NCI-H2107 (cell line): ENCODE measurements around the gene CD44.

Experiments
- DNase-seq: peaks from one replicate; lab custom pipeline; 2025; lab: John Stamatoyannopoulos, UW

The CD44 gene

DNA sequence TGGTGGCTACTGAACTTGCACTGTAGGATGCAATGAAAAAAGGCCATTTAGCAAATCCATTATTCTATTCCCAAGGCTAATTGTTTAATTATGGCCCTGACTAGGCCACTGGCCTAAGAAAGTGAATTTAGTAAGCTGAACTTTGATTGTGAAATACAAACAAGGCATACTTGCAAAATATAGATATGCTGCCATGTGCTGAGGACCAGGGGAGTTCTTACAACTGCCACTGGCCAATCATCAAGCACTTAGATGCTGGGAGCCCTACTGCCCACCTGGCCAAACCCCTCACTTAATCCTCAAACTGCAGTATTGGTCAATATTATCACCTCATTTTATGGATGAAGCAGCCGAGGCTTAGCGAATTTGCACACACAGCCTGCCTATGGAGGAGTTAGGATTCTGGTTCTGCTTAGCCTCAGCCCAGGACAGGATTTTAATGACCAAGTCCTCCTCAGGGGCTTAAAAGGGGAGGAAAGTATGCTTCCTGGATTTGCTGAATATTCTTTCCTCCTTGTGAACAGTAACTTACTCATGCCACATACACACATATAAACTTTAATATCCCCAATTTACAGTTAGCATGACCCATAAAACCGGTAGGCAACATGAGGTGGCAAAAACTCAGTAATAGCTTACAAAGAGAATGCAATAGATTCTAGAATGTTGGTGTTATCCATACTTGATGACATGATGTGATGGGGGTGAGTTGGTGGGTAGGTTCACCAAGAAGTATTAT lies 39.3 kb downstream of the CD44 start:
- DNase-seq = no peak

DNA sequence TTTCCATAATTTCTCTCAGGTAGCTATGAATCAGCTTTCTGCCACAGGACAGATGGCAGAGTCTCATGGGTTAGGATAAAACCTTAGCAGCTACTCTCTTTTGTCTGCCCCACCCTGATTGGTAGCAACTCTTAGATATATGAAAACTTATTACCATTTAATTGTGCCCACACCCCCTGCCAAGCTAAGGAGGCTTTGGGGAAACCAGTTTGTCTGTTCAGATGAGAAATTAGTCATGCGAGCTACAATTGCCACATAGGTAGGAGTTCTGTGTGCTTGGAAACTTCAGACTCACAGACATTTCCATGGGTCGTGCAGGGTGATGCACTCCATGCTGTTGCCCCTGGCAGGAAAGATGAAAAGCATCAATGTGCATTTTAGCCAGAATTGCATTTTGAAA lies 39.9 kb downstream of the CD44 start:
- DNase-seq = no peak

DNA sequence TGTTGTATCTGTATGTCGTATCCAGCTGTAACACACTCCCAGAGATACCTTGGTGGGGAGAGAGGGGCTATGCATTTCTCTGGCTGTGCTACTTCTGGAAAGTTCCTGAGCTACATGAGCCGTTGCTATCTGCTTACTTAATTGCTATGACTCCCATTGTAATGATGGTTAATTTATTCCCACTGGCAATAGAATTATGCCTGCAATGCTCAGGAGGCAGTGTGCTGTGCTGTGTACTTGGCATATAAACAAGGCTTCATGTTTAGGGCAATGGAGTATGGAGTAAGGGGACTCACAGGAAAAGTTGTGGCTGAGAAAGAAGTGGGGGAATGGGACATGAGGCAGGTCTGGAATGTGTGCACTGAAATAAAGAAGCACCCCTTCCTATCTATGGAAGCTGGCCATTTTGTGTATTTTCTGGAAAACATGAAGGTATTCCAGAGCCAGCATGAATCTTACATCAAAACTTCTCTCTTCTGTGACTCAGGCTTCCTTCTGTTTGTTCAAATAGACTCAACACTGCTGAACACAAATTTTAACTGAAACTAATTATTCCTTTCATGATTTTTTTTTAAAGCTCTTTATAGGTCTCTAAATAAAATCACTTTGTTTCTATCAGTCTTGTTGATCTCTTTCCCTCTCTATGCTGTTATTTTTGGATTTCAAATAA lies 40.6 kb downstream of the CD44 start:
- no peak for DNase-seq

DNA sequence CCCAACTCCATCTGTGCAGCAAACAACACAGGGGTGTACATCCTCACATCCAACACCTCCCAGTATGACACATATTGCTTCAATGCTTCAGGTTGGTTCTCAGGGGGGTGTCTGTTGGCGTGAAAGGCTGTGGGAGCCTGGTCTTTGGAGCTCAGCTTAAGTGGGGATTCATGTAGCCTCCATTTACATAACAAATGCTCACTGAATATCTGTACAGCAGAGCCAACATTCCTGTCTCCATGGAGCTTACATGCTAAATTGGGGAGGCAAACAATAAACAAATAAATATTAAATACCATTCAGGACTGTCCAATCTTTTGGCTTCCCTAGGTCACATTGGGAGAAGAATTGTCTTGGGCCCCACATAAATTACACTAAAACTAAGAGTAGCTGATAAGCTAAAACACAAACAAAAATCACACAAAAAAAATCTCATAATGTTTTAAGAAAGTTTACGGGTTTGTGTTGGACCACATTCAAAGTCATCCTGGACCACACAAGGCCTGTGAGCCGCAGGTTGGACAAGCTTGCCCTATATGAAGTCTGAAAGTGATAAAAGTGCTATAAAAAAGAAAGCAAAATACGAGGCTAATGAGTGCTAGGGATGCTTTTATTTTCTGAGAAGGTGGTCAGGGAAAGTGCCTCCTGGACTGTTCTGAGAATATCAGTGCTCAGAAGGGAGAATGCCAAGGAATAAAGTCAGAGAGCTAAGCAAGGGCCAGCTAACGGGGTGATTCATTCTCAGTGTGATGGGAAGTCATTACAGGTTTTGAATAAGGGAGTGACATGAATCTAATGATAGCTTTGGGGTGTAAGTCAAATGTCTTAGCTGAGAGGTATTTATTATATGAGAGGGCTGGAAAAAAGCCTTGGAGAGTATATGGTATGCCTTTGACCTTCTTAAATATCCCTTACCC lies 41.6 kb downstream of the CD44 start:
- no peak for DNase-seq

DNA sequence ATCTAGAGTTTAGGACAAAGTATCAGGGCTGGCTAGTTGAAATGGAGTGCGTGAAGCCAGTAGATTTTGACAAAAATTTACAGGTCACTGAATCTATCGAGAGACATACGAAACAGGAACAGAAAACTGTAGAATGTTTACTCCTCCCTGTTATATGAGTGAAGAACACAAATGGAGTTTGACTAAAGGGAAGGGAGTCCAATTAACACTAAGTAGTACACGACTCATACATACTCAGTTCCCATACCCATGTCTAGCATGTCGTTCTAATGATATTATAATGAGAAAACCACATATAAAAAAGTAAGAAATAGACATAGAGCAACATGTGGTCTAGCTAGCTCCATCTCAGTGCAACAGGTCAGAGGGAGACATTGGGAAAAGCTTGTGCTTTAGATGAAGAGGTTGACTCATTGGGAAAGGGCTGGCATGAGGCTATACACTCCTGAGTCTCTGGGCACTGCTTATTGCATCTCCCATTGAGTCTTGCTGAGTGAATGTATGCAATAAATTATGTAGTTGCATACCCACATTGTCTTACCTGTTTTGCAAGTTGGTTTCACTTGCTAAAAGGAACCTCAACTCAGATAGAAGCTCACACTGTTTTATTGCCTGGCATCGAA lies 43.5 kb downstream of the CD44 start:
- DNase-seq = no peak

DNA sequence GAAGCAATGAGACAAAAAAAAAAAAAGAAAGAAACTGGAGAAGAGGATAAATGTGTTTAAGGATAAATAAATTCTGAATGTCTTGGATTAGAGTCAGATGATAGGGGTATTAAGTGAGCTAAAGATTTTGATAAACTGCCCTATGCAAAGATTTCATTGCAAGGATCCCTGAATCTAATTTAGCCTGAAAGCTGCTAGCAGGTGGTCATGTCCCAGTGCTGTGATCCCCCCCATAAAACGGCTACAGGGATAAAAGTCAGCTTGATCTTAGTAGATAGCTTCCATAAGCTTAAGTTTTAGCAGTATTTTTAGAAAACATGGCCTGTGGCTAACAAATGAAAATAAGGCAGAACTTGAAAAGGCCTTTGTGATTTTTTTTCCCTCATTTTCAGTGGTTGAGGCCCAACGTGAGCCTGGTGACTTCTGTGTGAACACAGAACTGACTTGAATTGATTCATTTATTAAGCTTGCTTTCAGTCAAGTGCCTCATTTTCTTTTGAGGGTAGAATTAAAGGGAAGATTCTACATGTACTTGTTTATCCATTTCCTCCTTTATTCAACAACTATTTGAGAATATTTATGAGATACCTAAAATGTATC lies 44.5 kb downstream of the CD44 start:
- no peak for DNase-seq

DNA sequence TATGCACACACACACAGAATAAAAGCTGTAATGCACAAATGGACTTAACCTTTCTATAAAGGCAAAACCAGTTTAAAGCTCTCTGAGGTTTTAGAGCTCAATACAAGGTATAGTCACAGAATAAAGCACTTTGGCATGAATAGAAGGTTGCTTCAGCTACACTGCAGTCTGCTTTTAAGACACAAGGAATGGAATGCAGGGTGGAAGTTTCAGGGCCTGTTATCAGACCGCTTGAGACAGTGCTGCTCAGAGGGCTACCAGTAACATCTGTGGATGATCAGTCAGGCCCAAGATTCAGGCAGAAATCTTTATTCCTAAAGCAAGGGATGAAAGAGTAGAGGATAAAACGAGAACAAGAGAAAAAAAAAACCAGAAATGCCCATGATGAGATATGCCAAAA lies 46.7 kb downstream of the CD44 start:
- no peak for DNase-seq

DNA sequence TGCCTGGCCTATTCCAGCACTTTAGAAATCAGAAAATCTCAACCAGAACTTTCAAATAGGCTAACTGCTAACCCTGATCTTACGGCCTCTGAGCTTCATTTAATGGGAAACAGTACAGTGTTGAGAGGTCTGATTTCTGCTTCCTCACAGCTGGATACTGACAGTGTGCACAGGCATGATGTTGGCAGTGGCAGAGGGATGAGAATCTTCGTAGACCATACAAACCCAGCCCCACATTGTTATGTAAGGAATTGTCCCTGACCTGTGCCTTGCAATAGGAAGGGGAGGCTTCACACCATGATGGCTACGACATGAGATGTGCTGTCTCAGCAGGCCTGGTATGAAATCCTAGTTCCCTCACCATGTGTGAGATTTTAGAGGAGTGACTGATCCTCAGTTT lies 49.0 kb downstream of the CD44 start:
- DNase-seq = no peak

DNA sequence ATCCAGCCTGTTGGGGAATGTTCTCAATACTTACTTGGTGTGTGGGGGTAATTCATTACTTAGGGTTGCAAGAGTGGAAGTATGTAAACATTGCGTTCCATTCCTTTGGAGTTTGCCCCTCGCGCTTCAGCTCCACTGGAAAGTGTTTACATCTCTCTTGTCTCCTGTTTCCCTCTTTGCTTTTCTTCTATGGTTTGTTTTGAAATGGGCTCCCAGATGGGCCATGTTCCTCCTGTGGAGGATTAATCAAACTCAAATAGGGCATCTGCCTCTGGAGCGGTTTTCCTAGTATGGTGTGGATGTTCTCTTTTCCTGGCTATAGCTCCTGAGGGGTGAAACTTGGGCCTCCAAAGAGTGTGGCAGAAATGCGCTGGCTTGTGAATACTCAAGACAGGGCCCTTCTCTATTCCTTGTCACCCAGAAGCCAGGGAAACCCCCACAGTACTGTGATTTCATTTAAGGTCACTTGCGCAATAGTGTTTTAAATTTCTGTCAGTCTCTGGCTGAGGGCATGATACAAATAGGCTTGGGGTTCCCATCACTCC lies 51.9 kb downstream of the CD44 start:
- no peak for DNase-seq

DNA sequence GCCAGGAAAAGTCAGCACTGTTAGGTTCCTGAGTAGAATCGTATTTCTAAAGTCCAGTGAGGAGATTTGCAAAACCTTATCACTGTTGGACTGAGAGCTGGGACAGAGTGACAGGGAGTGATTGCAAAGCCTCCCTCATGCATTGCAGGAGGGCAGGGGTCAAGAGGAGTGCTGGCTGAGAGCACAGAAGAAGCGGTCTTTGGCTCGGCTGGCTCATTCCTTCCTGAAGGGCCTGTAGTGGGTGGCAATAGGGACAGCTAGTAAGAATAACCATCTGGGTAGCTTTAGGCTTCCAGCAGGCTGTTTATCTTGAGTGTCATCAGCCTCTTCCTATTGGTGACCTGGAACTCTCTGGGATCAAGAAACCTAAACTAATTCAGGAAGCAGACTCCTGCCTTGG lies 53.4 kb downstream of the CD44 start:
- DNase-seq = no peak

DNA sequence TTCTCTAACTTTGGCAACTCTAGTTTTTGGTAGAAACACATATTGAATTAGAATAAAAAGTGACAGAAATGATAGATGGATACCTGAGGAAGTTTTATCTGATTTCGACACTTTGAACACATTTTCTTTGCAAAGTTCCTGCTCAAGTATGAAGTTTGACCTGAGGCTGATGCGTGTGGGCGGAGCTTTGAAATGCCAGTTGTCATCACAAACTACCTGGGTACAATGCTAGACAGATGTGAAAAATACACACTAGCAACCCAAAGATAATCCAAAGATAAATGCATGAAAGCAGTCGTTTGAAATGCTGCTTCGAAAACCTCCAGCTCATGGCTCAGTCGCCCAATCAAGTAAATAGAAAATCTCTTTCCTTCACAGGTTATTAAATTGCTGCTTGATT lies 54.8 kb downstream of the CD44 start:
- no peak for DNase-seq

DNA sequence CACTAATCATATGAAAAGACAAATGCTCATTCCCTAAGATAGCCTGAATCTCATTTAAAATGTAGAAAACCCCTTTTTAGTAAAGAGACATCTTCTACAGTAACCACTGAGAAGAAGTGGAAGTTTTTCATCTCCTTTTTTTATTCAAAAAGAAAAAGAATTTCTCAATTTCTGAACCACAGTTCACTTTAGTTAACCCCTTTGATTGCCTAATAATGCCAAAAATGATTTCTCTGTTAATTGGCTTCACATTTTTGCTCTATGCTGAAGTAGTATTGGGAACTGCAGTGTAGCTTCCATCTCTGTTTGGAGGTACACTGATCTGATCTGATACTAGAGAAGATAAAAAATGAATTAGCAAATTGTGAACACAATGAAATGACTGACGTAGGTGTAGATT lies 58.3 kb downstream of the CD44 start:
- no peak for DNase-seq

DNA sequence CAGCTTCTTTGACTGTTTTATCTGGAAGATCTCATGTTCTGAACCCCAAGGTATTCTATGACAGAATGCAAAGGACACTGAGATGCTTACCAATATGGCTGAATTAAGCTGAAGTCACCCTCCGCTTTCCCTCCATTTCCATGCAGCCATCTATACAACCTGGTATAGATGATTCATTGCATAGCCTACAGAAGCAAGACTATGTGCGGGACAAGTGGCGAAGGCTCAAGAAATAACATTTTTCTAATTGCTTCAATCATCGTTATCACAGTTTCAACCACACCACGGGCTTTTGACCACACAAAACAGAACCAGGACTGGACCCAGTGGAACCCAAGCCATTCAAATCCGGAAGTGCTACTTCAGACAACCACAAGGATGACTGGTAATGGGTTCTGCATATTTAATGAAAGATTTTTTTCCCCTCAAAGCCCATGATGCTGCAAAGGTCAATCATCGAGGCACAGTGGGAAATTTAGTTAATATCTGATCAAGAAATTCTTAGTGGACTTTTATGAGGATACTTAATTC lies 61.9 kb downstream of the CD44 start:
- no peak for DNase-seq

DNA sequence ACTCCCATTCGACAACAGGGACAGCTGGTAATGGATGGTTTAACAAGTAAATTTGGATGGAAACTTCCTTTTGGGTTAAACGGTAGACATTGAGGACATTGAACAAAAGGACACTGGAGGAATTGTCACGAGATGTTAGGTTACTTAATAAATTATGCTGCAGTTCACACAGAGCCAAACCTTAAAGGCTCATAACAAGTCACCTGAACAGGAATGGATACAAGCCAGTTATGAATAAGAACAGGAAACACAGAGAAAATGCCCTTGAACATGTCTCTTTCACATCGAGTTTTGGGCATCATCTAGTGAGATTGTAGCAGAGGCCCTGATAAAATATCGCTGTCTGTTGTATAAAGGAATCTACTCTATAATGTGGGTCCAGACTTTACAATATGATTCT lies 65.6 kb downstream of the CD44 start:
- DNase-seq = no peak

DNA sequence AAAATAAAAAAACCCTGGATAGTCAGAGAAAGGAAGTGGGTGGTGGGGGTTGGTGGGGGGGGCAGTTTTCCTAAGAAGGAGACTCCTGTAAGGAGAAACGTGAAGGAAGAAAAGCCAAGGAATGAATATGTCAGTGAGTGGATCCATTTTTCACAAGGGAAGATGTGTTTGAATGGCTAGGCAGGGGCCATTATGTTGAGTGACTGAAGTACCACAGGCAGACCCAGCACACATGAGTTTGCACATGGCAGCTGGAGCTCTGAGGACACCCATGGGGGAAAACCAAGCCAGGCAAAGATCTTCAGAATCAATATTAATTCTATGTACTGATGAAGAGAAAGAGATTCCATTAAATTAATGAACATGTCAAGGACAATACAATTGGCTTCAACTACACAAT lies 67.6 kb downstream of the CD44 start:
- no peak for DNase-seq

DNA sequence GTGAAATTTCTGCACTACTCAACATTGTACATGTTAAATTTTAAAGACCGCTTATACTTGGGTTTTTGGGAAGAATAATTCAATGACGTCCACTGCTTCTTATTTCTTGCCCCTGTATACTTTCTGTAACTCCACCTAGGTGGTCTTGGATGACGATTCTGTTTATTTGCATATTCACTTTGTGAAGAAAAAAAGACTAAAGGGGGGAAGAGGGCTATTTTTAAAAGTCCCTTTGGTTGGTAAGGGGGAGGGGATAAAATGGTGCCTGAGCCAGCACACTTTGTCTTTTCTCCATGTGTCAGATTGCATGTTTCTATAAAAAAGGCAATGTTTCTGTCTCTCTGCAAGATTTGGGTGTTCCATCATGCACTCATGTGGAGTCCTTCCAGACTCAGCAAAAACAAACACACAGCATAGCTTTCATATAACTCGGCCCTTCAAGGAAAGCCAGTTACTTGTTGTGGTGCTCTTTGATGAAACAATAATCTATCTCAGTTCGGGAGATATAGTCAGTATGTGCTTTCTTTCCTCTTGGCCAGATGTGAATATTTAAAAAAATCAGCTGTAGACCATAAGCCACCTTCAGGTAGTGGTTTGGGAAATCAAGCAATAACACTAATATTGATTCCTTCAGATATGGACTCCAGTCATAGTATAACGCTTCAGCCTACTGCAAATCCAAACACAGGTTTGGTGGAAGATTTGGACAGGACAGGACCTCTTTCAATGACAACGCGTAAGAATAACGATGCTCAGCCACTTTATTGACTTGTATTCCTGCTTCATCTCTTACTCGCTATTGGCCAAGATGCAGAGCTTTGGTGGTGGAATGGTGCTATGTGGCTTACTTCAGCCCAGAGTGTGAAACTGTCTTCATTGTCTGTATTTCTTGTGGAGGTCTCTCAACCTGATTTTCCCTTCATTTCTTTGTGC lies 68.8 kb downstream of the CD44 start:
- DNase-seq = no peak

DNA sequence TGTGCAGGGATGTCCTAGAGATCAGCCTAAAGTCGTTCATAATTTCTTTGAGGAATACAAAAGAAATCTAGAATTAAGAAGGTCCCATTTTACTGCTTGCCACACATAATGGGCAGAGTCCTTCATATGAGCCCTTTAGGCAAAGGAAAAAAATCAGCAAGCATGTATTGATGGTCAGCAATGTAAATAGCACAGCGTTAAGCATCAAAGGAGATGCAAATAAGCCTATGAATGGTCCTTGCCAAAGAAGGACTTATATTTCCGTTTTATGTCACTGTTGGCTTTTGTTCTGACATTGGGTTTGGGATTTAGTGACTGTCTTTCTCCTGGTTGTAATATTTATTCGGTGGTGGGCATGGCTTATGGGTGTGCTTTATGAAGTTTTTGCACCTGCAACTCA lies 69.8 kb downstream of the CD44 start:
- no peak for DNase-seq

DNA sequence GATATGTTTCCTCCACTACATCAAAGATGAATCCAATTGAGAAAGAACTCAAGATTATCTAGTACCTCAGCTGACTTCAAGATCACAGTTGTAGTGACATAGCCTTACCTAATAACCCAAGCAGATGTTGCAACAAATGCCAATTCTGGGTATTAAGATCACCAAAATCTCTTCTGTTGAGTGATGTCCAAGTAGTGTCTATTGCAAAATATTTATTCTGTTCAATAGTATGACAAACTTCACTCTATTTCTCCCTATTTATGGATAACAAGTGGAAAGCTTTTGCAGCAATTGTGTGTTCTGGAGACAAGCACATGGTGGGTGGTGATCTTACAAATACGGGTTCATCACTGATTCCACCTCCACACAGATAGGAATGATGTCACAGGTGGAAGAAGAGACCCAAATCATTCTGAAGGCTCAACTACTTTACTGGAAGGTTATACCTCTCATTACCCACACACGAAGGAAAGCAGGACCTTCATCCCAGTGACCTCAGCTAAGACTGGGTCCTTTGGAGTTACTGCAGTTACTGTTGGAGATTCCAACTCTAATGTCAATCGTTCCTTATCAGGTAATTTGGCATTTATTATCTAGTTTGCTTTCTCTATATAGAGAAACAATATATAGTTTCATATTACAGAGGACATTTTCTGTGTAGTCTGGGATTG lies 72.0 kb downstream of the CD44 start:
- no peak for DNase-seq

DNA sequence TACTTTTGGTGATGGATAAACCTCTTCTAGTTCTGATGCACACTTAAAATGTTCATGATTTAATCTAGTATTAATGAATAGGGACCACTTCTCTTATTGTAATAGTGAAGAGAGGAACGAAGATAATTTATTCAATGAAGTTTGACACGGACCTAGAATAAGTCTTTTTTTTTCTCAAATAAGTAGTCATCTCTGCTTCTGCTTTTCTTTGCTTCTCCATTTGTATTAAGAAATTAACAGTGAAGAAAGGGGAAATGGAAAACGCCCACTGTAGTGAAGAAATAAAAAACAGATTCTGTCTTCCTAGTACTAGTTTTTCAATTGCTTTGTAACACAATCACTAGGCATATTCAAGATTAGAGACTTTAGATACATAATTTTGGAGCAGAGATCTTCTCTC lies 73.0 kb downstream of the CD44 start:
- no peak for DNase-seq

DNA sequence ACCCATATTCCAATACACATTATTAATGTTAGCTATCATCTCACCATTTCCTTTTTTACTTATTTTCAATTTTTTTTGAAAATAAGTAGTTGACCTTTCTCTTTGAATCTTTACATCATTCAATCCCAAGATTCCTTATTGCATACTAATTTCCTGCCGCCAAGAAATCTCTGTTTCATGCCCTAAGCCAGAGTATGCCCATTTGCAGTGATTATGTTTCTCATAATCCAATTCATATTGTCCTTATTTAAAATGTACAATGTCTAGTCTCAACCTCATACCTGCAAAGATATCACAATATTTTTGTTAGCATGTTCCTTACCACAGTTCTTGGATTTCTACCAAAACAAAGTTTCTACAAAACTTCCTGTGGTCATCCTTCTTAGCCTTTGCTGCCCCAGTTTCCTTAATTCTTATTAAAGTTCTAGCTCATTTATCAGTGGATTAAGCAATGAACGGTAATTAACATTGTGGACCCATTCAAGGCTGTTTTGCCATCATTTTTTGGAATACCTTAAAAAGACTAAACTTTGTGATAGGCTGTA lies 75.3 kb downstream of the CD44 start:
- no peak for DNase-seq
